Omental fat pad (tissue), 4 donors: ENCODE measurements around the gene GRIP1. TPM values are rescaled to one million over a fixed set of nuclear protein-coding genes. Genes with fewer than 3 reads are reported as not detected.

Experiments used
- ATAC-seq: fragments of 150-250 bp; one replicate; pipeline ENCODE4 v1.9.1; 2016; ENCODE audit warnings: mild to moderate bottlenecking, moderate library complexity; ENCODE audit not compliant: low FRiP score
- DNase-seq: peaks from one replicate; pipeline ENCODE4 v3.0.0-alpha.2; 2019; ENCODE audit warnings: low spot score
- total RNA-seq, 4 donors: library from RNA; depleted of rRNA; stranded (reverse); fragments of >200 nt; gene quantifications; one replicate each; pipeline ENCODE4 v1.1.0, GENCODE V29; 2016
- TF ChIP-seq, protein P1 (sequence below), 3 donors: fragments of 450-650 bp; IDR thresholded peaks; one replicate each; pipeline ENCODE4 v1.5.1; 2016 to 2017; ENCODE audit warnings: antibody characterized with exemption in 3 of 3, mild to moderate bottlenecking in 3 of 3, moderate library complexity in 2 of 3

GRIP1 gene
- total RNA-seq, 4 donors from 2014 or later, result 1.2 to 4.9 (median 2.9) TPM

DNA sequence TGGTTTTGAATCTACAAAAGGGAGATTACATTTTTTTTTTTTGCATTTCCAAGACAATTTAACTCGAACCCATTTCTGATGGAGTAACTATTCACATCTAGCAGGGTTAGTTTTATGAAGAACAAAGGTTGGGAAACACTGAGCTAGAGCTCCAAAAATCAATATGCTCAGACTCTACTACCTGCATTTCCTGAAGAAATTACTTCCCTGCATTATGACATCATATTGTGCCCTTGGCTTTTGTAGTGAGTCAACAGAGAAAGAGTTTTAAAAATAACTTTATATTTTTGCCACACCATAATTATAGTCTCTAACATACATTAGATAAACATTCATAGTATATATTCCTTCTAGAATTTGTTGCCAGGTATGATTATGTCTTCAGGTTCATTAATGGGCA, 14.8 kb downstream of the GRIP1 start:
- DNase-seq (no peak), ATAC-seq (no peak)
- TF ChIP-seq, protein P1, sequence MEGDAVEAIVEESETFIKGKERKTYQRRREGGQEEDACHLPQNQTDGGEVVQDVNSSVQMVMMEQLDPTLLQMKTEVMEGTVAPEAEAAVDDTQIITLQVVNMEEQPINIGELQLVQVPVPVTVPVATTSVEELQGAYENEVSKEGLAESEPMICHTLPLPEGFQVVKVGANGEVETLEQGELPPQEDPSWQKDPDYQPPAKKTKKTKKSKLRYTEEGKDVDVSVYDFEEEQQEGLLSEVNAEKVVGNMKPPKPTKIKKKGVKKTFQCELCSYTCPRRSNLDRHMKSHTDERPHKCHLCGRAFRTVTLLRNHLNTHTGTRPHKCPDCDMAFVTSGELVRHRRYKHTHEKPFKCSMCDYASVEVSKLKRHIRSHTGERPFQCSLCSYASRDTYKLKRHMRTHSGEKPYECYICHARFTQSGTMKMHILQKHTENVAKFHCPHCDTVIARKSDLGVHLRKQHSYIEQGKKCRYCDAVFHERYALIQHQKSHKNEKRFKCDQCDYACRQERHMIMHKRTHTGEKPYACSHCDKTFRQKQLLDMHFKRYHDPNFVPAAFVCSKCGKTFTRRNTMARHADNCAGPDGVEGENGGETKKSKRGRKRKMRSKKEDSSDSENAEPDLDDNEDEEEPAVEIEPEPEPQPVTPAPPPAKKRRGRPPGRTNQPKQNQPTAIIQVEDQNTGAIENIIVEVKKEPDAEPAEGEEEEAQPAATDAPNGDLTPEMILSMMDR (IDR thresholded peaks at IDR 0.05), result no peak

GRCh38 chr12:66663611-66664010, 15.3 kb downstream of the GRIP1 start:
- ATAC-seq (no peak), DNase-seq (no peak)
- TF ChIP-seq, protein P1 (IDR thresholded peaks at IDR 0.05), result no peak

DNA sequence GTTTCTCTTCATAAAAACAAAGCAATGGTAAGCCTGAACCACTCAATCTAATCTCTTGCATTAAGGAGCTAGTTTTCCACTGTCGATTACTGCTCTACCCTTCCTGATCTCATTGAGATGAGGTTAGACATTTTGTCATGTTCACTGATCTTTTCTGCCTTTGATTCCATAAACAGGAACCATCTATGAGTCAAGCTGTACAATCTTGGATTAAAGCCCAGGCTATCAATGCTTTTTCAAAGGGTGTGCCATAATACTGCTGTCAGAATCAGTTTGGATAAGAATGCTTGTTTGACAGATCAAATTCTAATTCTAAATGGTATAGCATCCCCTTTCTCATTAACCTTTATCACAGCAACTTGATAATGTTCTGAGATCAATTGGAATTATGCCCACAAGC, 16.1 kb downstream of the GRIP1 start:
- DNase-seq (no peak), ATAC-seq (no peak)
- TF ChIP-seq, protein P1 (IDR thresholded peaks at IDR 0.05), result no peak

DNA sequence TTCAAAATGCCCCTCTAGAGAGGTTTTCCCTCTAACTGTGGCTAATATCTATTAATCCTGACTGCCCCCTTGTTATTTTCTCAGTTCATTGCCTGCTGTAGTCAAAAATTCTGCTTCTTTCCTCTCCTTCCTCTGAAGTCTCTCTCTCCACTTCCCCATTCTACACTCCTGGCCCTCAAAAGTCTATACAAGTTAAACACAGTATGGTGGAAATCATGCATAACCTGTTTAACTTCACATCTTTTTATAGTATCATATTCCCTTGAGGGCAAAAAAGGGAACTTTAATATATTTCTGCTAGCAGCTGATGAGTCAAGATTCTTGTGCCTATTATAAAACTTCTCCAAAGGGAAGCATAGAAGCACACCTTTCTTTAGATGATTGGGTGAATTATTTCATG, 16.7 kb downstream of the GRIP1 start:
- DNase-seq (no peak), ATAC-seq (no peak)
- TF ChIP-seq, protein P1 (IDR thresholded peaks at IDR 0.05), result no peak

GRCh38 chr12:66661357-66661756, 17.5 kb downstream of the GRIP1 start:
- no peak for ATAC-seq
- no peak for DNase-seq
- TF ChIP-seq, protein P1 (IDR thresholded peaks at IDR 0.05), result no peak

- TF ChIP-seq, protein P1 (IDR thresholded peaks at IDR 0.05), result no peak
- peak; percentile 14 for ATAC-seq
- no peak for DNase-seq
These were observed 25.1 kb downstream of the GRIP1 start for GRCh38 chr12:66653796-66654195.

- ATAC-seq (no peak), DNase-seq (no peak)
- TF ChIP-seq, protein P1 (IDR thresholded peaks at IDR 0.05), result no peak
These were observed 30.7 kb downstream of the GRIP1 start for GRCh38 chr12:66648033-66648735.
